Right ventricle myocardium superior (tissue), 1 donor: Measurements from ENCODE around the gene CANT1. TPM values are rescaled to one million over a fixed set of nuclear protein-coding genes. Genes with fewer than 3 reads are reported as not detected.

Source experiments
- ATAC-seq: fragments of 200-7000 bp; cut with Tn5 transposase; one replicate; pipeline ENCODE4 v1.9.1; 2020; ENCODE audit warnings: mild to moderate bottlenecking; ENCODE audit not compliant: poor library complexity
- DNase-seq: peaks from one replicate; pipeline ENCODE4 v3.0.0-alpha.2; 2020
- intact Hi-C: fragments of 100-400 bp; cut with DNase I; formaldehyde crosslinking; loops from one replicate; pipeline ENCODE4 v1.11.2; 2022
- total RNA-seq: library from RNA; stranded (reverse); fragmentation: NEBNext Ultra II Directional; extraction: Animal tissue kit (Norgen Biotek cat#: 25700); gene quantifications from one replicate; pipeline ENCODE4 v1.2.1, GENCODE V29; 2021
- donor health status: DM: no; HTN: yes; CAD: no; lungs with severe emphysema.

The CANT1 gene
- total RNA-seq, 1 donor from 2014 or later = 29.8 TPM

DNA sequence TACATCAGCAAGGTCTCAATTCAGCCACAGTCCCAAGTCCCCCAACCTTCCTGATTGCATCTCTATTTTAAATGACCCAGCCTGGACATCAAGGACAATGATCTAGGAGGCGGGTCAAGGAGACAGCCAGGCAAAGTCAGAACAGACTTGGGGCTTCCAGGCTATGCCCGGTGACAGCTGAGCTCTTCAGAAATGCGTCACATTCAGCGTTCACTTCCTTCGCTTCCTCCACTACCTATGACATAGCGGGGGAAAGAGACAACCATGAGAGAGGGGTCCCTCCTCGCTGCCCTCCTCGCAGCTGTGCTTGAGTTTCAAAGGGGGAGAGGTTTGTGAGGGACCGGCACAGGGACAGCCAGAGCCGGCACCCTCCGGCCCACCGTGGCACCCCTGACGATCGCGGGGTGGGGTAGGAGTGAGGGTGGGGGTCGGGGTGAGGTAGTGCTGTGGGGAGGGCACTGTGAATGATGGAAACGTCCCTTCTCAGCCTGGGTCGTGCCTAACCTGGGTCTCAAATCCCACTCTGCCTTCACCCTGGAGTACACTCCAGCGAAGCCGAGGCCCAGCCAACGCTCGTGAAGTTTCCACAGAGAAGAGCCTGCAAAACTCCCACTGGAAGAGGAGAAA, 17.5 kb downstream of the CANT1 start:
- no peak for ATAC-seq
- DNase-seq = no peak
- intact Hi-C loops = no loop called here

- intact Hi-C loops = no loop called here
- ATAC-seq (no peak), DNase-seq (no peak)
Measured at GRCh38 chr17:78991017-78991738, 18.4 kb downstream of the CANT1 start.

GRCh38 chr17:78990349-78991016, 19.1 kb downstream of the CANT1 start:
- DNase-seq = peak; percentile 57
- ATAC-seq = no peak
- intact Hi-C loops = no loop called here

- DNase-seq (no peak), ATAC-seq (peak; percentile 16)
- intact Hi-C loops = no loop called here
Measured at GRCh38 chr17:78988152-78988551, 21.4 kb downstream of the CANT1 start.

DNA sequence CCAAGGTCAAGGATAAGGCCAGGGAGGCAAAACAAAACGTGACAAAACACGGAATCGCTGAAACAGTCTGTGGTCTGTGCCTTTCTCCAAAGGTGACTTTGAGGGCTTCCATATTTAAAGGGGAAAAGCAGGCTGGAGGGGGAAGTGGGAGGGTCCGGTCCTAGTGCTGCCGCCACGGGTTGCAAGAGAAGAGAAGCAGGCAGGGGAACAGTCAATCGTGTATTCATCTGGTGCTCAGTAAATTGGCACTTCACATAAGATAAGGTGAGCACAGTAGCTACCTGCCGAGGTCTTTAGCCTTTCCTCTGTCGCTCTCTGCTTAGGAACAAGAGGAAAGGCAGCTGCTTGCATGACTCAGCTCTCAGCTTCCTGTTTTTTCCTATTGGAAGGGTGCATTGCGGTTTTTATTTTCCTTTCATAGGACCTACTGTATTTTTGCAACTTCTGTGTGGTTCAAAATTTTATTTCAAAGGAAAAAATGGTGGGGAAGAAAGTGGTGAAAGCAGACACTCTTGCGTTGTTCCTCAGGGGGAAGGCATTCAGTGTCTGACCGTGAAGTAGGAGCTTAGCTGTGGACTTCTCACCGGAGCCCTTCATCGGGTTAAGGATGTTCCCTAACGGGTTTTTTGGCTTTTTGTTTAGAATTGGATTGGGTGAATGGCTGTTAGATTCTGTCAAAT, 22.8 kb downstream of the CANT1 start:
- peak; percentile 50 for DNase-seq
- peak; percentile 62 for ATAC-seq
- intact Hi-C loops = no loop called here

DNA sequence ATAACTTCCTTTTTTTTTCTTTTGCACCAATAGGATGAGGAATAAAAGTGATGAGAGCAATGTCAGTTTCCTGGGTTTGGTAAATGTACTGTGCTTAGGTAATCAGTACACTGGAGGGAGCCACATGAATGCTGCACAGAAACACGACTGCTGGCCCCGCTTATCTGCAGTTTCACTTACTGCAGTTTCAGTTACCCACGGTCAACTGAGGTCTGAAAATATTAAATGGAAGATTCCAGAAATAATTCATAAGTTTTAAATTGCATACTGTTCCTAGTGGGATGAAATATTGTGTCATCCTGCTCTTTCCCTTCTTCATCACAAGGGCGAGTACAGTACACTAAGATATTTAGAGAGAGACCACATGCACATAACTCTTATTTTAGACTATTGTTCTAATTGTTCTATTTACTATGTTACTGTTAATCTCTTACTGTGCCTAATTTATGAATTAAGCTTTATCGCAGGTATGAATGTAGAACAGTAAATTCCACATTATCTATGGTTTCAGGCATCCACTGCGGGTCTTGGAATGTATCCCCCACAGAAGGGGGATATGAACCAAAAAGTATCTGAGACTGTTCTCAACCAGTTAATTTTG, 23.4 kb downstream of the CANT1 start:
- peak; percentile 81 for ATAC-seq
- no peak for DNase-seq
- intact Hi-C loops = no loop called here

- intact Hi-C loops = no loop called here
- DNase-seq (no peak), ATAC-seq (no peak)
Measured at GRCh38 chr17:78985395-78985794, 24.2 kb downstream of the CANT1 start.

- intact Hi-C loops = no loop called here
- no peak for ATAC-seq
- DNase-seq = no peak
Measured at GRCh38 chr17:78981010-78981888, 28.3 kb downstream of the CANT1 start.

- ATAC-seq (no peak), DNase-seq (no peak)
- intact Hi-C loops = no loop called here
Measured at GRCh38 chr17:78980624-78980972, 29.0 kb downstream of the CANT1 start.

DNA sequence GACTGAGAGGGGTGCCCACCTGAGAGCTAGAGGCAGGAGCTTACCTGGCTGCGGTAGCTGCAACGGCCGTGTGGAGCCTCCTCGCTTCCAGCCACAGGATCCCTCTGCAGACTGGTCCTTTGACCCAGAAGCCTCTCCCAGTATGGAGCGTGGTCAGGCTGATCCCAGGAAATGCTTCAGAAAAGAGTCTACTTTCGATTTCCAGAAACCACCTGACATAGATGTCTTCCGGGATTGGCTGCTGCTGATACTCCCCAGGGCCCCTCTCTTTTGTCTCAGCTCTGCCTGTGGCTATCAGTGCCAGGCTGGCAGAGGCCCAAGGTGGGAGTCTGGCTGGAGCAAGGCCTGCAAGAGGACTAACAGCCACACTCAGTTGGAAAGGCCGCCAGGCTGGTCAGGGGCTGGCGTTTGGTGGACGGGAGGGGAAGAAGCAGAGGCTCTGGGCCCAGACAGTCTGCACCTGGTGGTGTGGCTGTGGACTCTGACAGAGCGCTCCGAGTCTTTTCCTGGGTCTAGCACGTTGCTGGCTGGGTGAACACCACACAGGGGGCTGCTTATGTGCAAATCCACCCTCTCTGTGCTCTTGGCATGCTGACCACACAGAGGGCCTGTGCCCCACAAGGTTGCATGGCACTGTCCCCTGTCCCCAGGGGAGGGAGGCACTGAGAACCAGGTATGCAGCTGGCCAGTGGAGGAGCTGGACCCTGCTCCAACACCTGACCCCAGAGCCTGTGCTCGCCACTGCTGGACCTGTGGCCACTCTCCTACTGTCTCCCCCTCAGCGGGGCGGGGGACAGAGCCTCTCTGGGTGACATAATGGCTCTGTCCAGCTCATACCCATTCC, 29.6 kb downstream of the CANT1 start, which contains the start of gene LGALS3BP:
TSS of gene LGALS3BP (minus strand) at position 144 of the 844 bp plus-strand sequence. CDS start 2,732 bp downstream, outside the sequence.
- DNase-seq (peak; percentile 86), ATAC-seq (peak; percentile 72)
- intact Hi-C loops = no loop called here

DNA sequence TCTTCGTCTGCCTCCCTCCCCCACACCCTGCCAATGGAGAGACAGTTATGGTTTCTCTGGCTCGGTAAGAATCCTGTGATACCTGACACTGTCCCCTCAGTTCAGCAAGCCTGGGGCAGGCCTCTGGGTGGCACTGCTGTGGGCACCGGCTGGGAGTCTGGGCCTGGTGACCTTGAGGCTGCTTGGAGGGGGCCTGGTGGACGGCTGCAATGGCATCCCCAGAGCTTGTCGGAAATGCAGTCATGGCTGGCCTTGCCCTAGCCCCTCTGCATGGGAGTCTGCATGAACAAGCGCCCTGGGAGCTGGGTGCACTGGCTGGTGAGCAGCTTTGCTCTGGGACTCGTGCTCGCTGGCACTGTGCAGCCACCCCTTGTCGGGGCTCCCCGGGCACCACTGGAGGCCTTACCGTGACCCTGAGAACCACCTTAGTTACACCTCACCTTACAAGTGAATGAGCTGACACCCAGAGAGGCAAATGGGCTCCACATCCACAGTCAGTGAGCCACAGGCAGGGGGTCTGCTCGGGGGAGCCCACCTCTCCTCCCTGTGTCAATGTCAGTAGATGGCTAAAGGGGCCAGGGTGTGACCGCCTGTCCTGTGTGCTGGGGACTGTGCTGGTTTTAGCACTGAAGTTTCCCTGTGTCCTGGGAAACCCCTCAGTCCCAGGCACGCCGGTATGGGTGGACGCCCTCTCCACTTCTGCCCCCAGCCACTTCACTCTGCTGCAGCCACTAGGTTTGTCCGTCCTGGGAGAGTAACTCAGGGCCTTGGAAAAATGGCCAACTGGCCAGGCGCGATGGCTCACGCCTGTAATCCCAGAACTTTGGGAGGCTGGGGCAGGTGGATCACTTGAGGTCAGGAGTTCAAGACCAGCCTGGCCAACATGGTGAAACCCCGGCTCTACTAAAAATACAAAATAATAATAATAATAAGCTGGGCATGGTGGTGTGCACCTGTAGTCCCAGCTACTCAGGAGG, 31.3 kb downstream of the CANT1 start:
- intact Hi-C loops = no loop called here
- peak; percentile 68 for DNase-seq
- peak; percentile 67 for ATAC-seq

DNA sequence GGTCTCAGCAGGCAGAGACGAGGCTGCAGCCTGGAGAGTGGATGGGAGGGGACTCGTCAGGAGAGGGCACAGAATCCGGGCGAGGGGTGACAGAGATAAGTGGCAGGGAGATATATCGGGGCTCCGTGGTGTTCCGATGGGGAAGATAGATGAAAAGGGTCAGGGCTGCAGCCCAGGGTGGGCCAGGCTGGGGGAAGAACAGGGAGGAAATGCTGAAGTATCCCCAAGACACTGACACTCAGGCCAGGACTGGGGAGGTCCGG, 32.0 kb downstream of the CANT1 start:
- intact Hi-C loops = no loop called here
- DNase-seq (no peak), ATAC-seq (no peak)

DNA sequence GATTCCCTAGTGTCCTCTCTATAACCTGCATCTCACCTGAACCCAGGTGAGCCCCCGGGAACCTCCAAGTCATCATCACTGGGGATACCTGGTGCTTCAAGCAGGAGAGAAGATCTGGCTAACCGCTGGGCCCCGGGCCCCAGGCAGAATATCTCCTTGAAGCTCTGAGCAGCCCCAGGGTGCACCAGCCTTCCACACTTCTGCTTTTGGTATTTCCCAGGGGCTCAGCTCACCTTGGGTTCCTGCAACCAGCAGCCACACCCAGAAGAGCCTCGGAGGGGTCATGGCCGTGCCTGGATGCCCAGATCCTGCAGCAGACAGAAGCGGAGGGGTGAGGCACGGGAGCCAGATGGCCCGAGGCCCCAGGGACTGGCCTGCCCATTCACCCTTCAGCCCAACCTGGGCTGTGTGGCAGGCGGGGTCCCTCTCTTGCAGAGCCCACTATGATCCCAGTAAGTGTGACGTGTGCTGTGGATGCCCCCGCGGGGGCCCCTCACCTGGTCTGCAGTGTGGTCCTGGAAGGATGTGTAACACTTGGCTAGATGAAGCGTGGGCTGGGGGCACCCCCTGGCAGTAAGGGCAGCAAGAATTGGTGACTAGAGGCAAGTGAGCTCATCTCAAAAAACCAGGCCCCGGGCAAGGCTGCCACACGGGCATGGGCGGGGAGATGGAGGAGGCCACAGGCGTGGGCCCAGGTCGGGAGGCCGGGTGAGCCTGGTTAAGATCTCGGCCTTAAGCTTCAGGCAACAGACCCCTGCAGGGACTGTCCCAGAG, 32.5 kb downstream of the CANT1 start:
- DNase-seq (no peak), ATAC-seq (no peak)
- intact Hi-C loops = no loop called here

- DNase-seq (peak; percentile 81), ATAC-seq (peak; percentile 34)
- intact Hi-C loops = no loop called here
Measured at GRCh38 chr17:78974635-78975591, 34.7 kb downstream of the CANT1 start.
